ENCODE measurements around the gene TTC9.

- TF ChIP-seq ZNF274 (IDR thresholded peaks at IDR 0.05; ENCODE audit: low read depth, low read length), result no peak
- TF ChIP-seq YY1 (IDR thresholded peaks at IDR 0.05; ENCODE audit: insufficient read depth, insufficient read length), result no peak
These were observed 82.4 kb downstream of the TTC9 start for GRCh38 chr14:70724110-70724509.
